IPS-NIHi11 (cell line): ENCODE results near the gene NCOA1.
"Not testable (repeated sequence)": the region's sequence is repeated elsewhere in the genome, so short reads cannot be mapped to it uniquely, and the experiment has no call there.

Experiments
- DNase-seq: peaks from one replicate; pipeline ENCODE4 v3.0.0; 2012; ENCODE audit warnings: mixed read lengths, low spot score

Gene NCOA1

DNA sequence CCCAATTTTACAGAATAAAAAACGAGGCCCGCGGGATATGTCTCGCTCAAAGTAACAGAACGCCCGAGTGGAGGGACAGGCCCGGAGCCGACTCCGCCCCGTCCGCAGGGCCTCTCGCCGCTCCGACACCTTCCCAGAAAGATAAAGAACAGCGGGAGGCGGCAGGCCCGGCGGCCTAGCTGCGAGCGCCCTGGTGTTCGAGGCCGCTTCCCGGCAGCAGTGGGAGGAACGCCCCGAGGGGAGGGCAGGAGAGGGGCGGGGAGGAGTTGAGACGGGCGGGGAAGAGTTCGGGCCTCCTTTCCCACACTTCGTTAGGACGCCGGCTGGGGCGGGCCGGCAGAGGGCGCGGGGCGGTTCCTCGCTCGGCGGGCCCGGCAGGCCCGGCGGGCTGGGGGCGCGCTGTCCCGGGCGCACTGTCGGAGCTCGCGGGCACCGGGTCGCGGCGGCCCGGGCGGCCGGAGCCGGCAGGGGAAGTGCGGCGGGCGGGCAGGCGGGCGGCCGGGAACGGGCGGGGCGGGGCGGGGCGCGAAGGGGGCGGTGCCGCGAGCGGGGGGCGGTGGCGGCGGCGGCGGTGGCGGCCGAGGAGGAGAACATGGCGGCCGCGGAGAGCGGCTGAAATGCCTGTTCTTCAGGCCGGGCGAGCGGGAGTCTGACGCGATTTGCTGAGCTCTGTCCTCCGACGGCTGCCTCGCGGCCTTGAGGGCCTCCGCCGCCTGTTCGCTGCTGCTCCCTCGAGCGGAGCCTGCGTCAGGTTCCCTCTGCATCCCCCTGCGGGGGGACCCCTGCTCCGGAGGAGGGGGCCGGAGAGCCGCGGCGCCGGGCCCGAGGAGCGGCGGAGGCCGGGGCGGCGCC, at the start of gene NCOA1:
NCOA1 (plus strand) TSS at position 565 of the 852 bp plus-strand sequence. CDS start 167,424 bp downstream, outside the sequence.
- DNase-seq, result peak; percentile 94

DNA sequence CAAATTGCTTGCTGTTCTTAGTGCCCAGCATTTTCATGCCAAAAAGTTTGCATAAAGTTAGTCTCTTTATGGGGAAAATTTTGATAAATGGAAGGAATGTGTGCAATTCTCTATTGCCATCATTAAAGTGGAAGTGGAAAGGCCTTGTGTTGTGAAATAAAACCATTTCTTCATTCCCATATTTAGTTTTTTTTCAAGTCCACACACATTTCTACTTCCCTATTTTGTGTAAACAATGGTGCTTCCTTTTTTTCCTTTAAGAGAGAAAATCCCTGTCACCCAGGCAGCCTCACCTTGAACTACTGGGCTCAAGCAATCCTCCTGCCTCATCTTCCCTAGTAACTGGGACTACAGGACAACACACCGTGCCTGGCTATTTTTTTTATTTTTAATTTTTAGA, 42.3 kb upstream of the NCOA1 start:
- DNase-seq, result no peak

DNA sequence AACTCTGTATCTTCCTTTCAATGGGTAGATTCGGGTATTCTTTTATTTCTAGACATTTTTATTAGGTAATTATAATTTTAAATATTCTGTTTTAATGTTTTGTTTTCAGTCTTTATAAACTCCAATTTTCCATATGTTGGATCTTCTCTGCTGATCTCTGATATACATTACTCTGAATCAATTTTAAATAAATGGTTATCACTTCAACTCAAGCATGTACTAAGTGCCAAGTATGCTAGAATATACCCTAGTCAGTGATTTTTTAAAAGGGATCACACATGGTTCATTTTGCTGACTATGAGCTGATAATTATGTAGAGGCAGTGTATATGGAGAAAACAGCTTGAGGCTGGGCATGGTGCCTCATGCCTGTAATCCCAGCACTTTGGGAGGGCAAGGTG, 41.7 kb upstream of the NCOA1 start:
- no peak for DNase-seq

DNA sequence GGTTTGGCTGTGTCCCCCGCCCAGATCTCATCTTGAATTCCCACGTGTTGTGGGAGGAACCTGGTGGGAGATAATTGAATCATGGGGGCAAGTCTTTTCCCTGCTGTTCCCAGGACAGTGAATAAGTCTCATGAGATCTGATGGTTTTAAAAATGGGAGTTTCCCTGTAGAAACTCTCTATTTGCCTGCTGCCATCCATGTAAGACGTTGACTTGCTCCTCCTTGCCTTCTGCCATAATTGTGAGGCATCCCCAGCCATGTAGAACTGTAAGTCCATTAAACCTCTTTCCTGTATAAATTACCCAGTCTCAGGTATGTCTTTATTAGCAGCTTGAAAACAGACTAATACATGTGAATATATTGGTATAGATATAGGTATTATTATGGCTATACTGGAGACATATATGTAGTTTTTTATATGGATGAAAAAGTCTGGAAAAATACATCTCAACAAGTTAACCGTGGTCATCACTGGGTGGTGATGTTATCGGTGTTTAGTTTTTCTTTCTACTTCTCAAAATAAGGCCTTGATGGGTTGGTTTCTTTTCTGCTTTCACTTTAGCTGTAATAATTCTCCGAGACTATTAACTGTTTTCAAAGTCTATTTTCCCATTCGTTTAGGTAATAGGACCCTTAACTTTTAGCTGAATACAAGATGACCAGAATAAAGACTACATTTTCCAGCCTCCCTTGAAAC, 39.1 kb upstream of the NCOA1 start:
- no peak for DNase-seq

DNA sequence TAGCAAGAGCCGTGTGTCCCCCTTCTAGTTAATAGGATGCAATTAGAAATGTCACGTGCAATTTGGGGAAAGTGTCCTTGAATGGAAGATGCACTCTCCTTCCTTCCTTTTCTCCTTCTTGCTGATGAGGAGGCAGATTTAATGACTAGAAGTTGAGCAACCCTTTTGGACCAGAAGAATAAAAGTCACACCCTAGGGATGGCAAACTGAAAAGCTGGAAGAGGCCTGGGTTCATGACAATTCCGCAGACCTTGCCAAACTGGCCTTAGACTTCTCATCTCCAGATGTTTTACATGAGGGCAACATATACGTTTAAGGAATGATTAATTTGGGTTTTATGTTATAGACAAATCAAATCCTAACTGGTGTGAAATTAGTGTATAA, 38.6 kb upstream of the NCOA1 start:
- DNase-seq, result no peak

- DNase-seq, result no peak
These were observed 37.5 kb upstream of the NCOA1 start for GRCh38 chr2:24453379-24454073.

DNA sequence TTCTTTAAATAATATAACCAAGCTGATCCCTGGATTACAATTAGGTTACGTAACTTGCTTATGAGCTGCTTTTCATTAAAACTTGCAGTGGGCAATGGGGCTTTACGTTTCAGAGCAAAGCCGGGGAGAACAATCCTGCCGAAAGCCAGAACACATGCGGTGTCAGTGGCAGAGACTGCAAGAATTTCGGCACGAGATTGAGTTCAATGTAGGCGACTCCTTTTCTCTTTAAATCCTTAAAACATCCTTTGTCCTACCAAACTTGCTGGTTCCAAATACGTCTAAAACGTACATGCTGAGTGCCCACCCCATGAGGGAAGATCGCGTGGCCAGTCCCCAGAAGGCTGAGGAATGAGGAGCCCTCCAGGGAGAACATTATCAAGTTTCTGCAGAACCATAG, 36.8 kb upstream of the NCOA1 start:
- DNase-seq, result no peak

DNA sequence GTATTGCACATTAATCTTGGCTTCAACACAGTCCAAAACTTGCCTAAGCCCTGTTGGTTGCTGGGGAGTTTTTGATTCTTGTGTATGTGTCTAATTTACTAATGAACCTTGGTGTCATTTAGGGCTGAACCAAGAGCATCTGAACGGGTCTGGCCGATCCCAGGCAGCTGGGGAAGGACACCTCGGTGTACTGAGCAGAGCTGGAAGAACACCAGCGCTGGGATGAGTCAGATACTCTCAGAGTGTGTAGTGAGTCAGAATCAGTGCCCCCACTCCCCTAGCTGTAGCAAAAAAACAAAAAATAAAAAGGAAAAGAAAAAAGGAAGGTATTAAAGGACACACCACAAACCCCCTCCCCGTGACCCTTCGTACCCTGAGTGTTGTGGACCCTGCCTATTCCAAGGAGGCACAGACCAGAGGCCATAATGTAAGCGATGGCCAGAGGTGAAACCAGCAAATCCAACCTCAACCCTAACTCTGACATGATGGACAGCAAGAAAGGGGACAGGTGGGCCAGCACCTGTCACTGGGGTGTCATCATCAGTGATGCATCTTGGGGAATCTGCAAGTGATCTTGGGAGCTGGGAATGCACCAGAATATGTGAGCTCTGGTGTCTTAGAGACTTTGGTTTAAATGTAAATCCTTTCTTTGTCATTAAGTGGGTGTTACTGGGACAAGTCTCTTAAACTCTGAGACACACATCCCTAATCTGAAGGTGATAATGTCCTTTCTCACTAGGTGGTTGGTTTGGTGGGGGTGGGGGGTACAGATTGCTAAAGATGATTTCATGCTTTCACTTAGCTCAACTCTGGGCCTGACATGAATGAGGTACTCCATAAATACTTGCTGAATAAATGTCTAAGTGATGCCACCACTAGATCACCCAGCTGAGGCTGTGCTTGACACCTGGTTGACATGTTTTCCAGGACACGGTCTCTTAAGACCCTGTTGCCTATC, 34.2 kb upstream of the NCOA1 start:
- no peak for DNase-seq

GRCh38 chr2:24457696-24458386, 33.2 kb upstream of the NCOA1 start:
- no peak for DNase-seq

DNA sequence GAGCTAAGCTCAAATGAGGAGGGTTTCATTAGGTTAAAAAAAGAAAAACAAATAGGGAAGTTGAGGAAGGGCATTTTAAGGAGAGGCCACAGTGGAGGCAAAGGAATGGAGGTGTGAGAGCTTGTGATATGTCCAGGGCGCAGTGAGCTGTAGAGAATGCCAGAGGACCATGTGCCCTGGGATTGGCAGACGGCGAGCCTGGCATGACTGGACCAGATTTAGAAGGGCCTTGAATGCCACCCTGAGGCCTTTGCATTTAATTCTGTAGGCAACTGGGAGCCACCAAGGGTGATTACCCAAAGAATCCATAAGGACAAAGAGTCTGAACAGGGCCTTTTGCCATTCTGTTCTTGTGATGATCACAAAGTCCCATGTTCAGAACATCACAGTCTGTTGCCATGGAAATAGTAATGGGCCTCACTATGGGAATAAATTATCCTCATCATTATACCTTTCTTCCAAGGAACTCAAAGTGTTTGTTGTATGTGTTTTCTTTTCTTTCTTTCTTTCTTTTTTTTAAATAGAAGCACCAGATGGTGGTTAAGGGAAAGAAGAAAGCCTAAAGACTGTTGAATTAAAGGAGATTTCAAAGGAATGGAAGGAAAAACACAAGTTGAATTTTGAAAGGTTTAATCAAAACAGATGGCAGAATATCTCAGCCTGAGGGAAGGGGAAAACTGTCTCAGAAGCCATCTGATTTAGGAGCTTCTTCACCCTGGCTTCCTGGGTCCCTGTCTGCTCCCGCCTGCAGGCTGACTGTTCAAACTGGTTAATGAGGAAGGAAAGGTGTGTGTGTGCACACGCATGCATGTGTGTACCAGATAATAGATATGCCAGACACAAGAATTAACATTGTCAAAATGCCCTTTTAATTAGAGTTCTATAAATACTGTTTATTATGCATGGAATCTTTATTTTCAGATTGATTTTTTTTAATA, 31.6 kb upstream of the NCOA1 start:
- no peak for DNase-seq

- no peak for DNase-seq
These were observed 29.4 kb upstream of the NCOA1 start for GRCh38 chr2:24461685-24462084.

- DNase-seq, result no peak
These were observed 27.8 kb upstream of the NCOA1 start for GRCh38 chr2:24463271-24463670.

GRCh38 chr2:24466871-24467870, 23.9 kb upstream of the NCOA1 start:
- DNase-seq, result peak; percentile 38

GRCh38 chr2:24468453-24468852, 22.6 kb upstream of the NCOA1 start:
- not testable (repeated sequence) for DNase-seq

DNA sequence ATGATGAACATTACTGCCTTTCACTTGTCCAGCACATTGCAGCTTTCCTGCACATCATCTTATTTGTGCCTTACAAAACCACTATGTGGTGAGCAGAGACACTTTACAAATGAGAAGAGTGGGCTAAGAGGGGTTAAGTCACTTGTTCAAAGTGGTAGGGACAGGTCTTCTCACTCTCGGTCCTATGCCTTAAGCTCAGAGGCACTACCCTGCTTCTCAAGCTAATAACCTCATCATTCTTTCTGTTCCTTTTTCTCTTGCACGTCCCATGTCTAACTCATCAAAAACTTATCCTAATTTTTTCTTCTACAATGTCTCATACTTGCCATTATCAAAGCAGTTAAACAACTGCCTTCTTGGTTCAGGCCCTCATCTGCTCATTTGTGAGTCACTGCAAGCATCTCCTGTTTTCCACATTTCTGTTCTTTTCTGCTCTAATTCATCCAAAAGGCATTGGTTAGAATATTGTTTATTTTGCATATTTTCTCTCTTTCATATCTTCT, 21.9 kb upstream of the NCOA1 start:
- DNase-seq, result no peak

DNA sequence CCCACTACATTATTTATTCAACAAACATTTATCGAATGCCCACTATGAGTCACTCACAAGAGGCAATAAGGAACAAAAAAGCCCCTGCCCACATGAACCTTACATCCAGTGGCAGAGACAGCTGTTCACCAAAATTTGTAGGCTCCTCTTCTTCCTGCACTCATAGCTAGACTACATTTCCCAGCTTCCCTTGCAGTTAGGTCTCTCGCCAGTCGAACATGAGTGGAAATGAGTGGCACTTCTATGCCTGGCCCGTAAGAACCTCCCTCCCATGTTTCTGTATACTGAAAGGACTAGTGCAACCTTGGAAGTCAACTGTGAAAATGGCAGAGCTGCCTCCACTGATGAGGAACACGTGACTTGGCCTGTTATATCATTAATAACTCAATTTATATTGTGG, 19.4 kb upstream of the NCOA1 start:
- DNase-seq, result no peak

- no peak for DNase-seq
These were observed 18.6 kb upstream of the NCOA1 start for GRCh38 chr2:24472416-24472815.

DNA sequence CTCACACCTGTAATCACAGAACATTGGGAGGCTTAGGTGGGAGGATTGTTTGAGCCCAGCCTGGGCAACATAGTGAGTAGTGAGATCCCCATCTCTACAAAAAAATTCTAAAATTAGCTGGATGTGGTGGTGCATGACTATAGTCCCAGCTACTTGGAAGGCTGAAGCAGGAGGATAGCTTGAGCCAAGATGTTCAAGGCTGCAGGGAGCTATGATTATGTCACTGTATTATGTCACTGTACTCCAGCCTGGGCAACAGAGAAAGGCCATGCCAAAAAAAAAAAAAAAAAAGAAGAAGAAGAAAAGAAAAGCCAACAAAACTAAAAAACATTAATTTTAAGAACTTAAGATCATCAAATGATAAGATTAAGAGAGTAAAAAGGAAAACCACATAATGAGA, 17.4 kb upstream of the NCOA1 start:
- DNase-seq, result no peak
